Endothelial cell of umbilical vein (primary cell): ENCODE results near the gene PRX. TPM values are rescaled to one million over a fixed set of nuclear protein-coding genes. Genes with fewer than 3 reads are reported as not detected.

Experiments
- BruUV-seq: library from RNA; stranded (reverse); fragments of 400-500 nt; replicated peaks from 2 replicates; lab custom pipeline; 2021; lab: Mats Ljungman, UMichigan
- CTCF ChIA-PET: fragments of 300-600, 350-600 bp; sonication (Branson Sonifier 250); formaldehyde crosslinking; loops from one replicate; lab custom pipeline; 2021; ENCODE audit warnings: antibody characterized with exemption, inconsistent platforms; lab: Charles Lee
- POLR2A ChIA-PET: fragments of 300-600, 350-600 bp; sonication (Branson Sonifier 250); formaldehyde crosslinking; loops from one replicate; lab custom pipeline; 2021; ENCODE audit warnings: antibody characterized with exemption, inconsistent platforms; lab: Charles Lee
- DNase-seq: peaks from one replicate; pipeline ENCODE4 v3.0.0-alpha.2; 2011; ENCODE audit warnings: low read depth, low spot score
- FAIRE-seq: peaks from 2 replicates; lab custom pipeline; 2011; peaks lifted over from hg19 to GRCh38; lab: Jason Lieb, UNC
- H2AFZ ChIP-seq: 2 replicates; pipeline ENCODE4 v1.6.0; 2012; ENCODE audit warnings: low read depth, low read length, control low read depth, inconsistent platforms
- H3K27ac ChIP-seq: 2 replicates; pipeline ENCODE4 v1.5.1; 2011; ENCODE audit warnings: low read depth, mild to moderate bottlenecking, control low read depth, low read length, moderate library complexity; ENCODE audit not compliant: insufficient read depth
- H3K27me3 ChIP-seq, 2 experiments: 2 replicates each; pipeline versions ENCODE4 v1.6.0 to v1.6.1; 2011; ENCODE audit warnings: low read length in 2 of 2, mixed read lengths in 1 of 2; ENCODE audit not compliant: control insufficient read depth in 2 of 2, insufficient read depth in 2 of 2
- H3K36me3 ChIP-seq, 2 experiments: 2 replicates in 1 of 2; 3 replicates in 1 of 2; pipeline ENCODE4 v1.5.1; 2011; ENCODE audit warnings: low read length in 2 of 2, mild to moderate bottlenecking in 1 of 2, moderate library complexity in 1 of 2; ENCODE audit not compliant: control insufficient read depth in 2 of 2, insufficient read depth in 2 of 2; ENCODE audit errors: extremely low read depth in 1 of 2
- H3K4me1 ChIP-seq: 3 replicates; pipeline ENCODE4 v1.5.1; 2011; ENCODE audit warnings: mild to moderate bottlenecking, low read length; ENCODE audit not compliant: control insufficient read depth, insufficient read depth; ENCODE audit errors: extremely low read depth
- H3K4me2 ChIP-seq: 2 replicates; pipeline ENCODE4 v1.6.1; 2011; ENCODE audit warnings: low read length, control low read depth, mixed read lengths; ENCODE audit not compliant: insufficient read depth
- H3K4me3 ChIP-seq, 3 experiments: fragments of 200-600 bp in 1 of 3; sonication (generic), shearing (Covaris generic) in 1 of 3; replicated peaks in 1 of 3; 2 replicates each; pipeline ENCODE4 v1.5.1; 2011 to 2016; ENCODE audit warnings: control low read depth in 3 of 3, low read length in 3 of 3, mild to moderate bottlenecking in 2 of 3, inconsistent platforms in 1 of 3, low read depth in 1 of 3, moderate library complexity in 1 of 3; ENCODE audit not compliant: insufficient read depth in 1 of 3
- H3K79me2 ChIP-seq: 2 replicates; pipeline ENCODE4 v1.6.0; 2012; ENCODE audit warnings: low read length, inconsistent platforms; ENCODE audit not compliant: control insufficient read depth, insufficient read depth
- H3K9ac ChIP-seq: replicated peaks from 2 replicates; pipeline ENCODE3; 2011; ENCODE audit warnings: low read length, control low read depth; ENCODE audit not compliant: insufficient read depth; ENCODE audit errors: extremely low read depth
- H3K9me1 ChIP-seq: replicated peaks from 3 replicates; pipeline ENCODE4 v1.6.0; 2011; ENCODE audit warnings: mild to moderate bottlenecking, low read length; ENCODE audit not compliant: control insufficient read depth, insufficient read depth; ENCODE audit errors: extremely low read depth
- H3K9me3 ChIP-seq: replicated peaks from 2 replicates; pipeline ENCODE4 v1.5.1; 2012; ENCODE audit warnings: low read length, inconsistent platforms; ENCODE audit not compliant: control insufficient read depth, insufficient read depth
- H4K20me1 ChIP-seq: replicated peaks from 2 replicates; pipeline ENCODE3; 2011; ENCODE audit warnings: mild to moderate bottlenecking, low read length; ENCODE audit not compliant: control insufficient read depth, insufficient read depth; ENCODE audit errors: extremely low read depth
- EZH2 ChIP-seq: IDR thresholded peaks from 2 replicates; pipeline ENCODE4 v1.6.1; 2012; ENCODE audit warnings: borderline replicate concordance, low read depth, mild to moderate bottlenecking, moderate library complexity, low read length, inconsistent platforms; ENCODE audit not compliant: severe bottlenecking
- FOS ChIP-seq: IDR thresholded peaks from 2 replicates; pipeline ENCODE4 v1.6.1; 2011; ENCODE audit warnings: mild to moderate bottlenecking, low read length, moderate library complexity, borderline replicate concordance; ENCODE audit not compliant: insufficient read depth
- GATA2 ChIP-seq: IDR thresholded peaks from 2 replicates; pipeline ENCODE4 v1.7.0; 2011; ENCODE audit warnings: low read depth, mild to moderate bottlenecking, moderate library complexity, mixed read lengths, low read length; ENCODE audit not compliant: insufficient read length, insufficient read depth
- JUN ChIP-seq: IDR thresholded peaks from 2 replicates; pipeline ENCODE4 v1.6.1; 2011; ENCODE audit warnings: borderline replicate concordance, low read depth; ENCODE audit not compliant: insufficient read length, insufficient read depth
- MAX ChIP-seq: IDR thresholded peaks from 2 replicates; pipeline ENCODE4 v1.6.1; 2011; ENCODE audit not compliant: insufficient read depth, insufficient read length
- MYC ChIP-seq: IDR thresholded peaks from one replicate; pipeline ENCODE4 v1.6.1; 2011; ENCODE audit warnings: mild to moderate bottlenecking, low read depth, low read length
- POLR2A ChIP-seq: IDR thresholded peaks from 2 replicates; pipeline ENCODE4 v1.6.1; 2012; ENCODE audit warnings: low read depth, mild to moderate bottlenecking, control low read depth, low read length
- POLR2AphosphoS5 ChIP-seq: IDR thresholded peaks from 2 replicates; pipeline ENCODE4 v1.6.1; 2012; ENCODE audit warnings: low read depth, mild to moderate bottlenecking, control low read depth, low read length, moderate library complexity; ENCODE audit not compliant: insufficient read depth
- dilution Hi-C: fragments of 300-500 bp; cut with MboI; formaldehyde crosslinking; loops from one replicate; pipeline ENCODE4 v1.15.0; 2019; ENCODE audit warnings: low sequenced_read_pairs; ENCODE audit not compliant: extremely low pct_ligation_motif_present
- intact Hi-C: fragments of 100-400 bp; cut with micrococcal nuclease; formaldehyde crosslinking; loops from one replicate; pipeline ENCODE4 v1.10.0; 2022
- polyA plus RNA-seq, 4 experiments: library from polyadenylated mRNA; depleted of rRNA in 3 of 4; stranded (reverse) in 3 of 4; unstranded in 1 of 4; fragments of >200 nt; gene quantifications; 2 replicates each; pipeline versions ENCODE4 v1.2.1 to v1.2.3, GENCODE V29; 2011 to 2012; ENCODE audit warnings: missing spikeins in 1 of 4
- total RNA-seq: library from RNA; stranded (reverse); gene quantifications from 2 replicates; pipeline ENCODE4 v1.2.3, GENCODE V29; 2021
- TF ChIP-seq, protein P1 (sequence below), 2 donors: IDR thresholded peaks; 1 replicate in 1 of 2; 2 replicates in 1 of 2; pipeline ENCODE4 v1.5.1; 2011; ENCODE audit warnings: low read length in 2 of 2, mild to moderate bottlenecking in 2 of 2, moderate library complexity in 2 of 2, control low read depth in 1 of 2, inconsistent platforms in 1 of 2, low read depth in 1 of 2; ENCODE audit not compliant: insufficient read depth in 1 of 2; ENCODE audit errors: extremely low read depth in 1 of 2

The PRX gene
- total and polyA plus RNA-seq, 2 donors (not counting 3 experiments of a cell fraction or from before 2014, with no cell fraction given): 0.80 to 1.3 TPM

GRCh38 chr19:40377876-40378385, 35.2 kb downstream of the PRX start:
- Histone ChIP-seq H3K9ac (no peak overlapping the region), H3K79me2 (no peaks in the 10 kb centered on the region), H2AFZ (no peak overlapping the region), H3K27me3 (no peaks in the 10 kb centered on the region), H3K36me3 (peaks cover 0 to 12% of the 10 kb centered on the region in 2 experiments), H3K9me3 (no peaks in the 10 kb centered on the region), H3K9me1 (no peaks in the 10 kb centered on the region), H3K4me3 (no peak overlapping the region), H3K4me1 (no peaks in the 10 kb centered on the region), H3K27ac (no peak overlapping the region), H3K4me2 (no peak overlapping the region), H4K20me1 (no peaks in the 10 kb centered on the region)
- intact Hi-C loops (no loop called here), dilution Hi-C loops (no loop called here)
- TF ChIP-seq FOS (no peak), MAX (no peak), POLR2AphosphoS5 (no peak), JUN (no peak), POLR2A (no peak), GATA2 (no peak), MYC (no peak), EZH2 (no peak)
- TF ChIP-seq, protein P1, sequence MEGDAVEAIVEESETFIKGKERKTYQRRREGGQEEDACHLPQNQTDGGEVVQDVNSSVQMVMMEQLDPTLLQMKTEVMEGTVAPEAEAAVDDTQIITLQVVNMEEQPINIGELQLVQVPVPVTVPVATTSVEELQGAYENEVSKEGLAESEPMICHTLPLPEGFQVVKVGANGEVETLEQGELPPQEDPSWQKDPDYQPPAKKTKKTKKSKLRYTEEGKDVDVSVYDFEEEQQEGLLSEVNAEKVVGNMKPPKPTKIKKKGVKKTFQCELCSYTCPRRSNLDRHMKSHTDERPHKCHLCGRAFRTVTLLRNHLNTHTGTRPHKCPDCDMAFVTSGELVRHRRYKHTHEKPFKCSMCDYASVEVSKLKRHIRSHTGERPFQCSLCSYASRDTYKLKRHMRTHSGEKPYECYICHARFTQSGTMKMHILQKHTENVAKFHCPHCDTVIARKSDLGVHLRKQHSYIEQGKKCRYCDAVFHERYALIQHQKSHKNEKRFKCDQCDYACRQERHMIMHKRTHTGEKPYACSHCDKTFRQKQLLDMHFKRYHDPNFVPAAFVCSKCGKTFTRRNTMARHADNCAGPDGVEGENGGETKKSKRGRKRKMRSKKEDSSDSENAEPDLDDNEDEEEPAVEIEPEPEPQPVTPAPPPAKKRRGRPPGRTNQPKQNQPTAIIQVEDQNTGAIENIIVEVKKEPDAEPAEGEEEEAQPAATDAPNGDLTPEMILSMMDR (IDR thresholded peaks at IDR 0.05; ENCODE audit: extremely low read depth in 1 of 2, insufficient read depth in 1 of 2, low read depth in 1 of 2, low read length in 2 of 2): no peak
- TSS peak; percentile 92 for BruUV-seq
- POLR2A ChIA-PET: no interaction called here
- FAIRE-seq (no peak), DNase-seq (no peak)
- CTCF ChIA-PET: no interaction called here
